Activated T-cell treated with anti-CD3 and anti-CD28 coated beads, Interleukin-2, amount 50 U/mL, for 1 hour (primary cell): Measurements from ENCODE around the gene NABP2.

ENCODE experiments used
- DNase-seq: peaks from one replicate; pipeline ENCODE4 v3.0.0-alpha.2; 2020

The NABP2 gene

GRCh38 chr12:56216461-56216860 lies 7.7 kb upstream of the NABP2 start:
- DNase-seq = no peak

- no peak for DNase-seq
Observed at GRCh38 chr12:56219840-56220239, 4.3 kb upstream of the NABP2 start.

GRCh38 chr12:56220611-56221231 lies 3.4 kb upstream of the NABP2 start:
- no peak for DNase-seq

- no peak for DNase-seq
Observed at GRCh38 chr12:56221232-56221756, 2.8 kb upstream of the NABP2 start.

GRCh38 chr12:56221757-56222530 lies 2.2 kb upstream of the NABP2 start, which contains the start of gene RNF41:
Gene RNF41 (minus strand): TSS chr12:56221922. CDS start chr12:56214047, 7,875 bp downstream.
- peak; percentile 93 for DNase-seq

- no peak for DNase-seq
Observed at GRCh38 chr12:56222531-56222895, 1.6 kb upstream of the NABP2 start.

- no peak for DNase-seq
Observed at GRCh38 chr12:56223571-56224101, 506 bp upstream of the NABP2 start.

GRCh38 chr12:56224954-56225353 lies 812 bp downstream of the NABP2 start:
- no peak for DNase-seq

- no peak for DNase-seq
Observed at GRCh38 chr12:56229082-56229481, 4.9 kb downstream of the NABP2 start.

- DNase-seq = no peak
Observed at GRCh38 chr12:56229916-56230431, 5.8 kb downstream of the NABP2 start, which contains the start of gene SLC39A5. Gene SLC39A5 (plus strand): TSS chr12:56230051. CDS start chr12:56231275, 1,224 bp downstream.

GRCh38 chr12:56230432-56231183 lies 6.5 kb downstream of the NABP2 start:
- DNase-seq = no peak

- DNase-seq = no peak
Observed at GRCh38 chr12:56231184-56231582, 7.0 kb downstream of the NABP2 start.

GRCh38 chr12:56234746-56235436 lies 10.7 kb downstream of the NABP2 start:
- no peak for DNase-seq

- DNase-seq = no peak
Observed at GRCh38 chr12:56236091-56236490, 11.9 kb downstream of the NABP2 start.

GRCh38 chr12:56236985-56237384 lies 12.8 kb downstream of the NABP2 start:
- DNase-seq = no peak

GRCh38 chr12:56237552-56237951 lies 13.4 kb downstream of the NABP2 start:
- DNase-seq = no peak

- no peak for DNase-seq
Observed at GRCh38 chr12:56241424-56242303, 17.5 kb downstream of the NABP2 start.

GRCh38 chr12:56242986-56243385 lies 18.8 kb downstream of the NABP2 start:
- no peak for DNase-seq

GRCh38 chr12:56243731-56244181 lies 19.6 kb downstream of the NABP2 start:
- no peak for DNase-seq

- no peak for DNase-seq
Observed at GRCh38 chr12:56244494-56244893, 20.4 kb downstream of the NABP2 start.

GRCh38 chr12:56247923-56248322 lies 23.8 kb downstream of the NABP2 start:
- no peak for DNase-seq
